ACC112 (cell line): Measurements from ENCODE around the gene SDC1.

ENCODE experiments used
- H2AFZ ChIP-seq: fragments of 200-600 bp; sonication (generic); one replicate; pipeline ENCODE4 v1.6.0; 2017; ENCODE audit warnings: antibody characterized with exemption, low read length; ENCODE audit not compliant: unreplicated experiment
- H3K27ac ChIP-seq: fragments of 200-600 bp; sonication (generic); 2 replicates; pipeline ENCODE4 v1.5.1; 2014; ENCODE audit warnings: low read depth, mild to moderate bottlenecking, antibody characterized with exemption, low read length, moderate library complexity
- H3K27me3 ChIP-seq: fragments of 200-600 bp; sonication (generic); 2 replicates; pipeline ENCODE4 v1.6.1; 2014; ENCODE audit warnings: mild to moderate bottlenecking, antibody characterized with exemption, low read length, moderate library complexity, mixed read lengths; ENCODE audit not compliant: insufficient read depth
- H3K36me3 ChIP-seq: fragments of 200-600 bp; sonication (generic); 2 replicates; pipeline ENCODE4 v1.6.1; 2016; ENCODE audit warnings: mild to moderate bottlenecking, antibody characterized with exemption, low read length, moderate library complexity, mixed read lengths; ENCODE audit not compliant: insufficient read depth
- H3K4me1 ChIP-seq: fragments of 200-600 bp; sonication (generic); one replicate; pipeline ENCODE4 v1.6.1; 2016; ENCODE audit warnings: low read length, mixed read lengths; ENCODE audit not compliant: insufficient read depth, unreplicated experiment, control insufficient read depth
- H3K4me3 ChIP-seq: fragments of 200-600 bp; sonication (generic); 2 replicates; pipeline ENCODE4 v1.5.1; 2014; ENCODE audit warnings: mild to moderate bottlenecking, low read depth, low read length
- H3K79me2 ChIP-seq: fragments of 200-600 bp; sonication (generic); one replicate; pipeline ENCODE4 v1.6.0; 2016; ENCODE audit warnings: low read length; ENCODE audit not compliant: control insufficient read depth, unreplicated experiment, insufficient read depth

Gene SDC1

DNA sequence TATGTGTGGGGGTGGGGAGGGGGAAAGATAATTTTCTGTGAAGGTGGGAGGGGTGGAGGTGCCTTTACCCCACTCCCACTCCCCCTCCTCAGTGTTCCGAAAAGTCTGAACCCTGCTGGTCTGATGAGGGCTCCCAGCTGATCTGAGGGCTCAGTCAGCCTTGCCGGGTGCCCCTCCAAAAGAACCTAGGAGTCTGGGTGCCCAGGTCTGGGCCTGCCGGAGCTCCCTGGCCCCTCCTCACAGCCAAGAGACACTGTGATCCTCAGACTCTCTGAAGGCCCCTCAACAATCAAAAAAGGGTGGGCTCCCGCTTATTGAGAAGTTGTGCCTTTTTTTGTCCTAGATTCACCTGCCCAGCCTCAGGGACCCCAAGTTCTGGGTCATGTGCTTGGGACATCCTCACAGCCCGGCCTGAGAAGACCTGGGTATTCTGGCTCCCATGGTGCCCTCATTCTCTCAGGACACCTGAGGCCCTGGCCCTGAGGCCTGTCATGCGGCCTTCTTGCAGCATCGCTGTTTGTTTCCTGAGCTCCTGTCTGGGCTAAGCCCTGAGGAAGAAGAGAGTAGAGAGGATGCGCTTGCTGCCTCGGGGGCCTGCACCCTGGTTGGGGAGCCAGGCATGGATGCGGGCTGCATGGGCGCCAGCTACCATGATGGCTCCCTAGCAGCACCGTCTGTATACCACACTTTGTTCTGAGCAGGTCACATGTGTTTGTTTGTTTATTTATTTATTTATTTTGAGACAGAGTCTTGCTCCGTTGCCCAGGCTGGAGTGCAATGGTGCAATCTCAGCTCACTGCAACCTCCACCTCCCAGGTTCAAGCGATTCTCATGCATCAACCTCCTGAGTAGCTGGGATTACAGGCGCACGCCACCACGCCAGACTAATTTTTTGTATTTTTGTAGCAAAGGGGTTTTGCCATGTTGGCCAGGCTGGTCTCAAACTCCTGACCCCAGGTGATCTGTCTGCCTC is 44.0 kb downstream of the SDC1 start:
- no peak overlapping the region for H3K27ac ChIP-seq
- no peaks in the 10 kb centered on the region for H3K27me3 ChIP-seq
- H2AFZ ChIP-seq = no peak overlapping the region
- H3K4me1 ChIP-seq = peaks cover 22% of the 10 kb centered on the region
- no peak overlapping the region for H3K4me3 ChIP-seq
- no peaks in the 10 kb centered on the region for H3K79me2 ChIP-seq
- no peaks in the 10 kb centered on the region for H3K36me3 ChIP-seq

DNA sequence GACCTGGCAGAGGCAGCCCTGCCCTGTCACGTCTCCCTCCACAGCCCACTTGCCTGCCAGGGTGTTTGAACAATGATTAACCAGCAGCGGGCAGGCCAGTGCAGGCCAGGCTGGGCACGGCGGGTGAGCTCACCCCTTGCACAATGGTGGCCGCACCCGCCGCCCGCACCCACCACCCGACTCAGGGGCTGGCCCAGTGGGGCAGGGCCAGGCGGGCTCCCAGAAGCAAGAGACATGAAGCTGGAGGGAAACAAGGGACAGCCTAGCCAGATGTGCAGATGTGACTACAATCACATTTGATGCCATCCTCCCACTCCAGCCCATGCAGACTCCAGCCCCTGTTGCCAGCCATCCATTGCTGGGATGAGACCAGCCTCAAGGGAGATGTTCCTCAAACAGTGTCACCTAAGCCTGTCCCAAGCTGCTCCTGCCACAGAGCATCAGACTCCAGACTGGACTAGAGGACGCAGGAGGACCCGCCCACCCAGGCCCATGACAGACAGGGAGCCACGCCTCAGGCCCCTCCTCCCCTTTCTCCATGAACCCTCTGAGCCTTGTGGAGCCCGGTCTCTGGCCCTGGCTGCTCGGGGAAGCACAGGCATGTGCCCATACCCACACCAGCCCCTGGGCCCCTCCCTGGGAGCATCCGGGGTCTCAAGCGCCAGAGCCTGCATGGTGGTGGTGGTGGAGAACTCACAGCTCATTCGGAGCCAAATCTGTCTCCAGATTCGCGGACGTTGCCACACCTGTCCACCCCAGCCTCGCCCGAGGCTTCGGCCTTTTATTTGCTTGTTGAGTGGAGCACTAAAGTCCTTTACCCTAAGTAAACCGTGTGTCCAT is 45.0 kb downstream of the SDC1 start:
- Histone ChIP-seq H3K27ac (no peak overlapping the region), H2AFZ (no peak overlapping the region), H3K27me3 (no peaks in the 10 kb centered on the region), H3K79me2 (no peaks in the 10 kb centered on the region), H3K36me3 (no peaks in the 10 kb centered on the region), H3K4me3 (no peak overlapping the region), H3K4me1 (peaks cover 13% of the 10 kb centered on the region)

GRCh38 chr2:20179466-20179754 is 45.5 kb downstream of the SDC1 start:
- Histone ChIP-seq H3K36me3 (no peaks in the 10 kb centered on the region), H3K4me1 (peaks cover 9% of the 10 kb centered on the region), H2AFZ (no peak overlapping the region), H3K79me2 (no peaks in the 10 kb centered on the region), H3K27me3 (no peaks in the 10 kb centered on the region), H3K4me3 (no peak overlapping the region), H3K27ac (no peak overlapping the region)

DNA sequence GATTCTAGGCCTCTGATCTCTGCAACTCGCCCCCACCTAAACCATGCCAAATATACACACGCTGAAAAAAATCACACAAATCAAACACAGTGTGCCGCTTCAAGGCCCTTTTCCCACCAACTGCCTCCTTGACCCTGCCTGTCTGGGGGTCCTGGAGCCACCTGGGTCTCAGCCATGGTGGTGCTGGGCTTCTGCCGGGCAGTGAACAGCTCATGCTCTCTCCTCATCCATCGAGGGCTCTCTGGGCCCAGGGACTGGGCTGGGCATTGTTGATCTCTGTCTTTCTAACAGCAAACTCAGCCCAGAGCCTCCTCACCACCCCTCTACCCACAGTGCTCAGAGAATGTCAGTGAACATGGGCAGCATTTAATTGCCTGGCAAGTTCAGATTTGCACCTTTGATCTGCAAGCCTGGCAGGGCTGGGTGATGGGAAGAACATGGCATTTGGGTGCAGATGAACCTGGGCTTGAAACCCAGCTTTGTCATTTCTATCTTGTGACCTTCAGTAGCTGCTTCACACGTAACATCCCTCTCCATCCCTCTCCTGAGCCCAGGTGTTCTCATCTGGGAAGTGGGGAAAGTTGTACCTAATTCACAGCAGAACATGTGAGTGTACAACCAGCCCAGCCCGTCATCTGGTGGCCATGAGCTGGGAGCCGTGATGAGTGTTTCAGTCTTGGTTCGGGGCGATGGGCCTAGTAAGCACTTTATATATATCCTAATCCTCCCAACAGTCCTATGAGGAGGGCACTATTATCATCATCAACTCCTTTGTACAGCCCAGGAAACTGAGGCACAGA is 46.1 kb downstream of the SDC1 start:
- no peaks in the 10 kb centered on the region for H3K79me2 ChIP-seq
- no peaks in the 10 kb centered on the region for H3K27me3 ChIP-seq
- H2AFZ ChIP-seq = no peak overlapping the region
- H3K4me3 ChIP-seq = no peak overlapping the region
- no peak overlapping the region for H3K27ac ChIP-seq
- H3K36me3 ChIP-seq = no peaks in the 10 kb centered on the region
- H3K4me1 ChIP-seq = peaks cover 3% of the 10 kb centered on the region

- Histone ChIP-seq H3K27ac (no peak overlapping the region), H3K79me2 (no peaks in the 10 kb centered on the region), H3K36me3 (no peaks in the 10 kb centered on the region), H3K4me1 (no peaks in the 10 kb centered on the region), H3K27me3 (no peaks in the 10 kb centered on the region), H2AFZ (no peak overlapping the region), H3K4me3 (no peak overlapping the region)
These were observed 46.7 kb downstream of the SDC1 start for GRCh38 chr2:20178249-20178607.

- H3K36me3 ChIP-seq = no peaks in the 10 kb centered on the region
- no peaks in the 10 kb centered on the region for H3K27me3 ChIP-seq
- H3K79me2 ChIP-seq = no peaks in the 10 kb centered on the region
- no peak overlapping the region for H3K27ac ChIP-seq
- no peaks in the 10 kb centered on the region for H3K4me1 ChIP-seq
- no peak overlapping the region for H3K4me3 ChIP-seq
- H2AFZ ChIP-seq = no peak overlapping the region
These were observed 47.2 kb downstream of the SDC1 start for GRCh38 chr2:20177556-20178248.

- Histone ChIP-seq H3K4me1 (no peaks in the 10 kb centered on the region), H3K27me3 (no peaks in the 10 kb centered on the region), H3K36me3 (no peaks in the 10 kb centered on the region), H3K79me2 (no peaks in the 10 kb centered on the region), H3K4me3 (no peak overlapping the region), H2AFZ (no peak overlapping the region), H3K27ac (no peak overlapping the region)
These were observed 48.2 kb downstream of the SDC1 start for GRCh38 chr2:20176760-20177159.

- H3K4me3 ChIP-seq = no peak overlapping the region
These were observed 49.0 kb downstream of the SDC1 start for GRCh38 chr2:20175931-20176330.

DNA sequence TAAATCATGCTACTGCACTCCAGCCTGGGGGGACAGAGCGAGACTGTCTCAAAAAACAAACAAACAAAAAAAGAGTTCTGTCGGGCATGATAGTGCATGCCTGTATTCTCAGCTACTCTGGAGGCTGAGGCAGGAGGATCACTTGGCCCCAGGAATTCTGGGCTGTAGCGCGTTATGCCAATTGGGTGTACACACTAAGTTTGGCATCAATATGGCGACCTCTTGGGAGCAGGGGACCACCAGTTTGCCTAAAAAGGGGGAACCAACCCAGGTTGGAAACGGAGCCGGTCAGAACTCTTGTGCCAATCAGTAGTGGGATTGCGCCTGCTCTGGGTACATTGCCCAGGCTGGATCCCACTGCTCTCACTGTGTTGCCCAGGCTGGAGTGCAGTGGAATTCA is 49.7 kb downstream of the SDC1 start:
- Histone ChIP-seq H3K4me1 (no peaks in the 10 kb centered on the region), H3K4me3 (no peak overlapping the region), H3K79me2 (no peaks in the 10 kb centered on the region), H3K27ac (no peak overlapping the region), H3K36me3 (no peaks in the 10 kb centered on the region), H3K27me3 (no peaks in the 10 kb centered on the region), H2AFZ (no peak overlapping the region)

More at GRCh38 chr2:20175931-20176330, 49.0 kb downstream of the SDC1 start:
- Histone ChIP-seq H3K27me3 (no peaks in the 10 kb centered on the region), H2AFZ (no peak overlapping the region), H3K4me1 (no peaks in the 10 kb centered on the region), H3K79me2 (no peaks in the 10 kb centered on the region), H3K36me3 (no peaks in the 10 kb centered on the region), H3K27ac (no peak overlapping the region)

DNA sequence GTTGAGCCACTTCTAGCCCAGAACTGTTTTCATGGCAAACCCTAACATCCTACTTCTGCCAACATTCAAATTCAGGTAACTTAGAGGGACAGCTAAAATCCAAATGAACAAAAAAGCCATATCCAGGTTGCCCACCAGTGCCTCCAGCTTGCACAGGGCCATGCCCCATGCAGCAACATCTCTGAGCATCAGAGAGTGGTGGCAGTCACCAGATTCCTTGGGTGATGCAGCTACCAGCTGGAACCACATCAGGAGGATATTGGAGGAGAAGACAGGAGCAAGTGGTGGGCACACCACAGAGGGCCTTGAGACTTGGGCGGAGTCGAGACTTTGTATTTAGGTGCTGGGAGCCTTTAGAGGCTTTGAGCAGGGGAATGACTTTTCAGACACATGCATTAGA is 50.5 kb downstream of the SDC1 start:
- Histone ChIP-seq H2AFZ (no peak overlapping the region), H3K36me3 (no peaks in the 10 kb centered on the region), H3K27me3 (no peaks in the 10 kb centered on the region), H3K79me2 (no peaks in the 10 kb centered on the region), H3K4me1 (no peaks in the 10 kb centered on the region), H3K4me3 (no peak overlapping the region), H3K27ac (no peak overlapping the region)
